ENCODE data around the gene LTBR. TPM values are rescaled to one million over a fixed set of nuclear protein-coding genes. Genes with fewer than 3 reads are reported as not detected.

LTBR gene
- total and polyA plus RNA-seq, 2 experiments from 2014 or later = 0.65 to 4.1 TPM

DNA sequence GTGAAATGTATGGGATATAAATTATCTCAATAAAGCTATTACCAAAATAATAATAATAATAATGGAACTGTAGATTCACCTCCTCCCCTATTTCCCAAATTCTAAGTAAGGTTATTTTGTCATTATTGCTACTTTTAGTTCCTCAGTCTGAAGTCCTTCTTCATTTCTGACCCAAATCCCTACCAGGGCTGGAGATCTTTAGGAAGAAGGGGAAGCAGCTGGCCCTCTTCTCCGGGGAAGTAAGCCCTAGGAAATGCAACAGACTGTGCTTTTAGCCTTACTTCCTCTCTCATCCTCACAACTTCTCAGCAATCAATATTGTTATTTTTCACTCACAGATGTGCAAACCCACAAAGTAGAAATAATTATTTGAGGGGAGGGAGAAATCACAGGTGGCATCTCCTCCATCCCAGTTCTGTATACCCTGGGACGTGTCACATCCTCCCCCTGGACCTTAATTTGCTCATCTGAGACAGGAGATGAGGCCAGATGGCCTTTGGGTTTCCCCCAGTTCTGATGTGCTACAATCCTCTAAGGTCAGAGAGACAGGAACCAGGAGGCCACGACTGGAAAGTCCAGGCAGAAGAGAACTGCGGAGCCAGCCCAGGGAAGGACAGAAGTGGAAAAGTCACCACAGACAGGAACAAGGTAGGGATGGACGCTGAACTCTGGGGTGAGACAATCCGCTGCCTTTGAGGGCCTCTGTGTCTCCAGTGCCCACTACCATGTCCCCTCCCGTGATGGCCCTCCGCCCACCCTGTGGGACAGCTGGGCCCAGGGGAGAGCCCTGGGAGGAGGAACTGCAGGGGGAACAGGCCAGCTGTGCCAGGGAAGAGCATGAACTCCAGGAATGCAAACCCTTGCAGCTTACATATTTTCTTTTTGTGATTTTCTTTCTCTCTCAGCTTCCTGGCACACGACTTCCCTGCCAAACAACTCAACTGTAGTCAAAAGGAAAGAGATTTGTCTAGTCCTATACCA, 31.5 kb upstream of the LTBR start:
- TF ChIP-seq CTCF (IDR thresholded peaks at IDR 0.05; ENCODE audit: low read depth, low read length) = no peak
- DNase-seq (ENCODE audit: low read depth in 1 of 2, low spot score in 1 of 2) = no peak
- Histone ChIP-seq H3K4me1 (ENCODE audit: low read depth) (no peaks in the 10 kb centered on the region), H3K27ac (no peak overlapping the region), H3K27me3 (no peaks in the 10 kb centered on the region), H3K4me3 (no peak overlapping the region), H3K36me3 (no peaks in the 10 kb centered on the region), H3K9me3 (ENCODE audit: low read depth) (no peaks in the 10 kb centered on the region)

DNA sequence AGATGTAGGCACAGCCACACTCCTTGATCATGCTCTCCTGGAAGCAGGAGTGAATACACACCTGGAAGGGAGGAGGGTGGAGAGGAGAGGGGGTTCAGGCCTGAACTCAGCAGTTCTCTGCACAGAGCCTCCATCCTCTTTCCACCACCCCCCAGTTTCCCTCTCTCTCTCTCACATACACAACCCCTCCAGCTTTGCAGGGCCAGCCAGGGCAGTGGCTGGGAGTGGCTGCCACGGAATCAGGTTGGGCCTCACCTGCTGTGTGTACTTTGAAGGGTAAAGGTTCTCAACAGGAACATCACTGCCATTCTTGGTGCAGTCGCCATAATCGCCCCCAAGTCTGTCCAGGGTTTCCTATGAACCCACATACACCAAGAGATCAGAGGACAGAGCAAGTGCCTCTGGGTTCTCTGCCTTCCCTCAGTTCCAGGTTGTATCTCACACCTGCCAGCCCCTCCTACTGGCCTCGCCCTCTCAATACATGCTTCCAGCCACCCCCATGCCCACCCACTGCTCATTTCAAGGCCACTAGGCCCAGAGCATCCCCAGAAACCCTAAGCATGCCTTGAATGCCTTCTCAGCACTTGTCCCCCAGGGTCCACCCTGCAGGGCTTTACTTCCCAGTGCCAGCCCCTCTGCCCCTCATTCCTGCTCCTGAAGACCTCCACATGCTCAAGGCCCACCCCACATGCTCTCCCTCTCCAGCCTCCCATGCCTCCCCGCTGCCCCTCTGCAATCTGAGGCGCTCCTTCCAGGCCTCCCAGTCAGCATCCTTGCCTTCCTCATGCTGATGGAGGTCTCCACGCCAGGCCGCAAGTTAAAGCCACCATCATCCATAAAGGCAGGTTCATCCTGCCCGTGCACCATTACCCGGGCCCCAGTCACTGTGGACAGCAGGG, 29.2 kb upstream of the LTBR start:
- DNase-seq (ENCODE audit: low read depth in 1 of 2, low spot score in 1 of 2) = no peak
- no peak overlapping the region for H3K4me3 ChIP-seq
- no peaks in the 10 kb centered on the region for H3K27me3 ChIP-seq
- no peaks in the 10 kb centered on the region for H3K4me1 ChIP-seq (ENCODE audit: low read depth)
- no peaks in the 10 kb centered on the region for H3K9me3 ChIP-seq (ENCODE audit: low read depth)
- no peaks in the 10 kb centered on the region for H3K36me3 ChIP-seq
- TF ChIP-seq CTCF (IDR thresholded peaks at IDR 0.05; ENCODE audit: low read depth, low read length) = no peak
- H3K27ac ChIP-seq = no peak overlapping the region

GRCh38 chr12:6355491-6356373, 28.2 kb upstream of the LTBR start:
- no peaks in the 10 kb centered on the region for H3K36me3 ChIP-seq
- TF ChIP-seq CTCF (IDR thresholded peaks at IDR 0.05; ENCODE audit: low read depth, low read length) = no peak
- DNase-seq (ENCODE audit: low read depth in 1 of 2, low spot score in 1 of 2) = no peak
- no peaks in the 10 kb centered on the region for H3K27me3 ChIP-seq
- H3K4me3 ChIP-seq = no peak overlapping the region
- no peaks in the 10 kb centered on the region for H3K9me3 ChIP-seq (ENCODE audit: low read depth)
- H3K4me1 ChIP-seq (ENCODE audit: low read depth) = no peaks in the 10 kb centered on the region
- no peak overlapping the region for H3K27ac ChIP-seq

DNA sequence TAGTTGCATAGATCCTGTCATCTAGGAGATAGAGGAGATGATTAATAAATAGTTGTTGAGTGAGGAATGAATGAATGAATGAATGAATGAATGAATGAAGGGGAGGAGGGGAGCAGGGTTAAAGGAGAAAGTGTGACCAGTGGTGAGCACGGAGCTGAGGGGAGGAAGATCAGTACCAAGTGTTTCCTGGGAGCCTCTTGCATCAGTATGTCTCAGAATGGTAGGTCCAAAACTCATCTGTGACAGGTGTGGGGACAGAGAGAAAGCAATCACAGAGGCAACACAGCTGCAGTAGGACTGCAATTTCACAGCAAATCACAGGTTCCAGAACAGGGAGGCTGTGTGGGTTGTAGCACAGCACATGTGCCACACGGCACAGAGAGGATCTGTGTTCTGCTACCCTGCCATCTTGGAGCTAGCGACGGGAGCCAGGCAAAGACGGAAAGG, 27.6 kb upstream of the LTBR start:
- H3K4me1 ChIP-seq (ENCODE audit: low read depth) = no peaks in the 10 kb centered on the region
- no peaks in the 10 kb centered on the region for H3K36me3 ChIP-seq
- no peak overlapping the region for H3K4me3 ChIP-seq
- no peaks in the 10 kb centered on the region for H3K9me3 ChIP-seq (ENCODE audit: low read depth)
- DNase-seq (ENCODE audit: low read depth in 1 of 2, low spot score in 1 of 2) = no peak
- H3K27me3 ChIP-seq = no peaks in the 10 kb centered on the region
- no peak overlapping the region for H3K27ac ChIP-seq
- TF ChIP-seq CTCF (IDR thresholded peaks at IDR 0.05; ENCODE audit: low read depth, low read length) = no peak

- no peak for DNase-seq (ENCODE audit: low read depth in 1 of 2, low spot score in 1 of 2)
- H3K27me3 ChIP-seq = no peaks in the 10 kb centered on the region
- TF ChIP-seq CTCF (IDR thresholded peaks at IDR 0.05; ENCODE audit: low read depth, low read length) = no peak
- H3K9me3 ChIP-seq (ENCODE audit: low read depth) = no peaks in the 10 kb centered on the region
- H3K27ac ChIP-seq = no peak overlapping the region
- H3K4me1 ChIP-seq (ENCODE audit: low read depth) = no peaks in the 10 kb centered on the region
- no peaks in the 10 kb centered on the region for H3K36me3 ChIP-seq
- no peak overlapping the region for H3K4me3 ChIP-seq
These were observed 25.1 kb upstream of the LTBR start for GRCh38 chr12:6358881-6359280.

Data from cardiac muscle cell (in vitro differentiated cells and primary cell).